OCI-LY7 (cell line): ENCODE results near the gene FGF21.

Experiments
- EZH2phosphoT487 ChIP-seq: fragments of 200-600 bp; sonication (generic); IDR thresholded peaks from 2 replicates; pipeline ENCODE4 v1.6.1; 2018; ENCODE audit warnings: low read depth, borderline replicate concordance, mild to moderate bottlenecking, mixed run types, antibody characterized with exemption, low read length, moderate library complexity, mixed read lengths
- TF ChIP-seq, protein P1 (sequence below): fragments of 200-600 bp; sonication (generic); conservative IDR thresholded peaks from 2 replicates; pipeline ENCODE4 v1.5.1; 2014; ENCODE audit warnings: mild to moderate bottlenecking, antibody characterized with exemption, low read length, moderate library complexity, mixed read lengths

GRCh38 chr19:48804496-48804895 lies 49.2 kb downstream of the FGF21 start:
- TF ChIP-seq, protein P1, sequence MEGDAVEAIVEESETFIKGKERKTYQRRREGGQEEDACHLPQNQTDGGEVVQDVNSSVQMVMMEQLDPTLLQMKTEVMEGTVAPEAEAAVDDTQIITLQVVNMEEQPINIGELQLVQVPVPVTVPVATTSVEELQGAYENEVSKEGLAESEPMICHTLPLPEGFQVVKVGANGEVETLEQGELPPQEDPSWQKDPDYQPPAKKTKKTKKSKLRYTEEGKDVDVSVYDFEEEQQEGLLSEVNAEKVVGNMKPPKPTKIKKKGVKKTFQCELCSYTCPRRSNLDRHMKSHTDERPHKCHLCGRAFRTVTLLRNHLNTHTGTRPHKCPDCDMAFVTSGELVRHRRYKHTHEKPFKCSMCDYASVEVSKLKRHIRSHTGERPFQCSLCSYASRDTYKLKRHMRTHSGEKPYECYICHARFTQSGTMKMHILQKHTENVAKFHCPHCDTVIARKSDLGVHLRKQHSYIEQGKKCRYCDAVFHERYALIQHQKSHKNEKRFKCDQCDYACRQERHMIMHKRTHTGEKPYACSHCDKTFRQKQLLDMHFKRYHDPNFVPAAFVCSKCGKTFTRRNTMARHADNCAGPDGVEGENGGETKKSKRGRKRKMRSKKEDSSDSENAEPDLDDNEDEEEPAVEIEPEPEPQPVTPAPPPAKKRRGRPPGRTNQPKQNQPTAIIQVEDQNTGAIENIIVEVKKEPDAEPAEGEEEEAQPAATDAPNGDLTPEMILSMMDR: no peak
- no peak for TF ChIP-seq EZH2phosphoT487
